ENCODE results near the gene LRIG2. TPM values are rescaled to one million over a fixed set of nuclear protein-coding genes. Genes with fewer than 3 reads are reported as not detected.

The LRIG2 gene
- total and polyA plus RNA-seq, 4 donors, result 2.9 to 33.6 (median 8.3) TPM

DNA sequence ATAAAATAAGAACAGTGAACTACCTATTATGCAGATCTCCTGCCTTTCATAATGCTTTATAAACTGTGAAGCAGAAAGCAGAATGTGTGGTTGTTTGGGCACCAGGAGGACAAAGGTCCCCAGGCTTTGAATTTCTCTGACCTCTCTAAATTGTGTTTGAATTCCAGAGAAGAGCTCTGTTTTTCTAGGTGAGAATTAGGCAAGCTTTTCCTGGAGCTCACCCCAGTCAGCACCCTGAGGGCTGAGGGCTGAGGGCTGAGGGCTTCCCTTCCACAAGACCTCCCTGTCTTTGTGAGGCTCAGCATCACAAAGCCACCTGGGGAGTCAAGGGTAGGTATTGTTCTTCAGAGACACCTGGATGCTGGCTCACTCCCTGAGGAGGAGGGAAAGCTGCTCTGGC lies 45.5 kb upstream of the LRIG2 start:
- Histone ChIP-seq H3K9me3 (ENCODE audit: control insufficient read depth in 4 of 4, insufficient read depth in 3 of 4, low read length in 3 of 4) (no peaks in the 10 kb centered on the region), H3K27ac (ENCODE audit: low read depth in 1 of 2, low read length in 1 of 2) (peak overlapping the region in 1 of 2 donors; percentile 48), H3K9ac (ENCODE audit: insufficient read depth in 1 of 2, low read length in 2 of 2) (no peak overlapping the region), H3K36me3 (ENCODE audit: control insufficient read depth in 4 of 4, insufficient read depth in 4 of 4, low read length in 4 of 4) (no peaks in the 10 kb centered on the region), H3K4me3 (no peak overlapping the region), H3K27me3 (ENCODE audit: control insufficient read depth in 3 of 3, insufficient read depth in 3 of 3, low read length in 2 of 3) (no peaks in the 10 kb centered on the region), H3K4me1 (ENCODE audit: control insufficient read depth in 5 of 5, insufficient read depth in 5 of 5, low read length in 5 of 5) (peaks cover 0 to 7% (median 0%) of the 10 kb centered on the region in 5 donors)
- TF ChIP-seq, protein P1, sequence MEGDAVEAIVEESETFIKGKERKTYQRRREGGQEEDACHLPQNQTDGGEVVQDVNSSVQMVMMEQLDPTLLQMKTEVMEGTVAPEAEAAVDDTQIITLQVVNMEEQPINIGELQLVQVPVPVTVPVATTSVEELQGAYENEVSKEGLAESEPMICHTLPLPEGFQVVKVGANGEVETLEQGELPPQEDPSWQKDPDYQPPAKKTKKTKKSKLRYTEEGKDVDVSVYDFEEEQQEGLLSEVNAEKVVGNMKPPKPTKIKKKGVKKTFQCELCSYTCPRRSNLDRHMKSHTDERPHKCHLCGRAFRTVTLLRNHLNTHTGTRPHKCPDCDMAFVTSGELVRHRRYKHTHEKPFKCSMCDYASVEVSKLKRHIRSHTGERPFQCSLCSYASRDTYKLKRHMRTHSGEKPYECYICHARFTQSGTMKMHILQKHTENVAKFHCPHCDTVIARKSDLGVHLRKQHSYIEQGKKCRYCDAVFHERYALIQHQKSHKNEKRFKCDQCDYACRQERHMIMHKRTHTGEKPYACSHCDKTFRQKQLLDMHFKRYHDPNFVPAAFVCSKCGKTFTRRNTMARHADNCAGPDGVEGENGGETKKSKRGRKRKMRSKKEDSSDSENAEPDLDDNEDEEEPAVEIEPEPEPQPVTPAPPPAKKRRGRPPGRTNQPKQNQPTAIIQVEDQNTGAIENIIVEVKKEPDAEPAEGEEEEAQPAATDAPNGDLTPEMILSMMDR (IDR thresholded peaks at IDR 0.05; ENCODE audit: control extremely low read depth, extremely low read depth), result no peak
- no peak for ATAC-seq (ENCODE audit: insufficient read depth, low FRiP score)
- no peak for DNase-seq

DNA sequence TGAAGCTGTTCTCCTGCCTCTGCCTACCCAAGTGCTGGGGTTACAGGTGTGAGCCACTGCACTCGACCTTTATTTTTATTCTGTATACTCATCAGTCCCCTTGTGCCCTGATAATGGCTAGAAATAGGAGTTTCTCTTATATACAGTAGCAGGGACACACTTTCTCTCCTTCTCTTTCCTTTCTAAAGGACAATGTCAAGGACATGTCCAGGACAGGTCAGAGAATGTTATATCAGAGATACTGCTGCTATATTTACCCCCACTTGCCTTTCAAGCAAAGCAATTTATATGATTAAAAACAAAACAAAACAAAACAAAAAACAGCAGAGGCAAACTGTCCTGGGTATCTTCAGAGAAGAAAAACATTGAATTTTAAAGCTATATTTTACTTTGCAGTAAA lies 43.2 kb upstream of the LRIG2 start:
- no peak overlapping the region for H3K9ac ChIP-seq (ENCODE audit: insufficient read depth in 1 of 2, low read length in 2 of 2)
- TF ChIP-seq, protein P1 (IDR thresholded peaks at IDR 0.05; ENCODE audit: control extremely low read depth, extremely low read depth), result no peak
- peaks cover 0 to 7% (median 0%) of the 10 kb centered on the region in 5 donors for H3K4me1 ChIP-seq (ENCODE audit: control insufficient read depth in 5 of 5, insufficient read depth in 5 of 5, low read length in 5 of 5)
- H3K36me3 ChIP-seq (ENCODE audit: control insufficient read depth in 4 of 4, insufficient read depth in 4 of 4, low read length in 4 of 4), result no peaks in the 10 kb centered on the region
- no peak overlapping the region for H3K4me3 ChIP-seq
- ATAC-seq (ENCODE audit: insufficient read depth, low FRiP score), result no peak
- H3K27me3 ChIP-seq (ENCODE audit: control insufficient read depth in 3 of 3, insufficient read depth in 3 of 3, low read length in 2 of 3), result no peaks in the 10 kb centered on the region
- H3K27ac ChIP-seq (ENCODE audit: low read depth in 1 of 2, low read length in 1 of 2), result no peak overlapping the region
- 56 to 65% methylated on average over 1 of the region's 1 CpG for WGBS, 2 donors
- no peaks in the 10 kb centered on the region for H3K9me3 ChIP-seq (ENCODE audit: control insufficient read depth in 4 of 4, insufficient read depth in 3 of 4, low read length in 3 of 4)
- DNase-seq, result no peak

DNA sequence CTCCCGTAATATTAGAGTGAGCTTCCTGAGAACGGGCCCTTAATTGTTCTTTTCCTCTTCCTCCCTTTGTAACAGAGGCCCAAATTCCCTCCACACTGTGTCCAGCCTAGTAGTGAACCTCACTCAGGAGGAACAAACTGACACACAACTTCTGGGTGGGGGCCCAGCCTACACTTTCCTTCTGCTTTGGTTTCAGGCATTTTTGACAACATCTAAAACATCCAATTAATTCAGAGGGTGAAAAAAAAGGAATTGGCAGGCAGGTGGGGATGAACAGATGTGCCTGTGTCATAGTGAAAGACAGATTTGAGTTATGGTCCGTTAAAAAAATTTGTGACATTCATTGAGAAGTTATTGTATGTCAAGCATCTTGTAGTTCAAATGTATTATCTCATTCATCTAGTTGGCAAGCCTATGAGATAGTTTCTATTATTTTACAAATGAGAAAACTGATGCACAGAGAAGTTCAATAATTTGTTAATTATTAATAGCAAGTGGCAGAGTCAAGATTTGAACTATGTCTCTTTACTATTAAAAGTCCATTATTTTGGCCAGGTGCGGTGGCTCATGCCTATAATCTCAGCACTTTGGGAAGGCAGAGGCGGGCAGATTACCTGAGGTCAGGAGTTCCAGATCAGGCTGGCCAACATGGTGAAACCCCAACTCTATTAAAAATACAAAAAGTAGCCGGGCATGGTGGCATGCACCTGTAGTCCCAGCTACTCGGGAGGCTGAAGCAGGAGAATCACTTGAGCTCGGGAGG lies 41.6 kb upstream of the LRIG2 start:
- Histone ChIP-seq H3K27ac (ENCODE audit: low read depth in 1 of 2, low read length in 1 of 2) (peak overlapping the region in 1 of 2 donors; percentile 53), H3K36me3 (ENCODE audit: control insufficient read depth in 4 of 4, insufficient read depth in 4 of 4, low read length in 4 of 4) (no peaks in the 10 kb centered on the region), H3K4me1 (ENCODE audit: control insufficient read depth in 5 of 5, insufficient read depth in 5 of 5, low read length in 5 of 5) (peaks cover 0 to 7% (median 0%) of the 10 kb centered on the region in 5 donors), H3K27me3 (ENCODE audit: control insufficient read depth in 3 of 3, insufficient read depth in 3 of 3, low read length in 2 of 3) (no peaks in the 10 kb centered on the region), H3K9me3 (ENCODE audit: control insufficient read depth in 4 of 4, insufficient read depth in 3 of 4, low read length in 3 of 4) (no peaks in the 10 kb centered on the region), H3K9ac (ENCODE audit: insufficient read depth in 1 of 2, low read length in 2 of 2) (no peak overlapping the region), H3K4me3 (no peak overlapping the region)
- ATAC-seq (ENCODE audit: insufficient read depth, low FRiP score) (no peak), DNase-seq (peak in 1 of 3 donors; percentile 17)
- 79 to 92% methylated on average over 8 of the region's 8 CpGs for WGBS, 2 donors
- TF ChIP-seq, protein P1 (IDR thresholded peaks at IDR 0.05; ENCODE audit: control extremely low read depth, extremely low read depth), result no peak
